Mesothelial cell of epicardium (in vitro differentiated cells): ENCODE data around the gene NR4A1. TPM values are rescaled to one million over a fixed set of nuclear protein-coding genes. Genes with fewer than 3 reads are reported as not detected.

Experiments used
- DNase-seq, 2 experiments: peaks; one replicate each; pipeline ENCODE4 v3.0.0; 2021; ENCODE audit warnings: low spot score in 2 of 2; ENCODE audit not compliant: unreplicated experiment in 2 of 2
- H3K27ac Mint-ChIP-seq: 2 replicates; pipeline ENCODE4 v1.8.0; 2021; ENCODE audit warnings: mixed read lengths
- H3K27me3 Mint-ChIP-seq: 2 replicates; pipeline ENCODE4 v1.8.0; 2021; ENCODE audit warnings: low read depth, mixed read lengths
- H3K36me3 Mint-ChIP-seq: 2 replicates; pipeline ENCODE4 v1.8.0; 2021; ENCODE audit warnings: mixed read lengths
- H3K4me1 Mint-ChIP-seq: 2 replicates; pipeline ENCODE4 v1.8.0; 2021; ENCODE audit warnings: mixed read lengths
- H3K4me3 Mint-ChIP-seq: 2 replicates; pipeline ENCODE4 v1.8.0; 2021; ENCODE audit warnings: mild to moderate bottlenecking, moderate library complexity, mixed read lengths
- H3K9me3 Mint-ChIP-seq: 2 replicates; pipeline ENCODE4 v1.8.0; 2021; ENCODE audit warnings: mixed read lengths
- CTCF ChIP-seq: fragments of 200-600 bp; sonication (generic); IDR thresholded peaks from one replicate; pipeline ENCODE4 v1.5.0; 2021; ENCODE audit warnings: antibody characterized with exemption; ENCODE audit not compliant: unreplicated experiment
- total RNA-seq: library from RNA; stranded (reverse); gene quantifications from 3 replicates; pipeline ENCODE4 v1.2.1, GENCODE V29; 2021

Gene NR4A1
- total RNA-seq, 1 donor from 2014 or later: 141 TPM

- DNase-seq: no peak
- Mint-ChIP-seq H3K9me3 (no peaks in the 10 kb centered on the region), H3K36me3 (no peaks in the 10 kb centered on the region), H3K4me3 (no peak overlapping the region), H3K27ac (peak overlapping the region; percentile 14), H3K4me1 (no peaks in the 10 kb centered on the region), H3K27me3 (peaks cover 33% of the 10 kb centered on the region)
- no peak for TF ChIP-seq CTCF
Measured at GRCh38 chr12:52063981-52064649, 12.9 kb downstream of the NR4A1 start.

GRCh38 chr12:52066346-52067080 lies 15.3 kb downstream of the NR4A1 start:
- Mint-ChIP-seq H3K4me3 (no peak overlapping the region), H3K4me1 (peaks cover 14% of the 10 kb centered on the region), H3K9me3 (no peaks in the 10 kb centered on the region), H3K36me3 (no peaks in the 10 kb centered on the region), H3K27ac (no peak overlapping the region), H3K27me3 (peaks cover 33% of the 10 kb centered on the region)
- TF ChIP-seq CTCF: no peak
- no peak for DNase-seq

GRCh38 chr12:52067081-52067374 lies 15.8 kb downstream of the NR4A1 start:
- Mint-ChIP-seq H3K27me3 (peaks cover 33% of the 10 kb centered on the region), H3K27ac (no peak overlapping the region), H3K36me3 (no peaks in the 10 kb centered on the region), H3K4me3 (no peak overlapping the region), H3K4me1 (peaks cover 17% of the 10 kb centered on the region), H3K9me3 (no peaks in the 10 kb centered on the region)
- no peak for TF ChIP-seq CTCF
- no peak for DNase-seq

GRCh38 chr12:52069327-52070184 lies 18.3 kb downstream of the NR4A1 start, which contains the start of gene ATG101:
Gene ATG101 (plus strand): TSS chr12:52069978. CDS start chr12:52073651, 3,673 bp downstream.
- TF ChIP-seq CTCF: no peak
- peaks cover 15% of the 10 kb centered on the region for H3K36me3 Mint-ChIP-seq
- H3K4me1 Mint-ChIP-seq: peaks cover 32% of the 10 kb centered on the region

GRCh38 chr12:52070185-52070925 lies 19.1 kb downstream of the NR4A1 start:
- H3K9me3 Mint-ChIP-seq: no peaks in the 10 kb centered on the region
- H3K4me3 Mint-ChIP-seq: peak overlapping the region; percentile 90
- peak overlapping the region; percentile 98 for H3K27ac Mint-ChIP-seq
- peaks cover 19% of the 10 kb centered on the region for H3K27me3 Mint-ChIP-seq
- peaks cover 21% of the 10 kb centered on the region for H3K36me3 Mint-ChIP-seq
- H3K4me1 Mint-ChIP-seq: peaks cover 32% of the 10 kb centered on the region
- no peak for DNase-seq
- no peak for TF ChIP-seq CTCF

More at GRCh38 chr12:52069327-52070184, 18.3 kb downstream of the NR4A1 start, which contains the start of gene ATG101:
- peak within 1 kb of the TSS; percentile 98 for H3K27ac Mint-ChIP-seq
- no peaks in the 10 kb centered on the region for H3K9me3 Mint-ChIP-seq
- peak within 1 kb of the TSS; percentile 90 for H3K4me3 Mint-ChIP-seq
- H3K27me3 Mint-ChIP-seq: peaks cover 27% of the 10 kb centered on the region
- DNase-seq: peak; percentile 78 to 88
